MCF 10A (cell line): Measurements from ENCODE around the gene EHMT1. TPM values are rescaled to one million over a fixed set of nuclear protein-coding genes. Genes with fewer than 3 reads are reported as not detected.

ENCODE experiments used
- BruUV-seq: library from RNA; stranded (reverse); fragments of 400-500 nt; replicated peaks from 2 replicates; lab custom pipeline; 2021; lab: Mats Ljungman, UMichigan
- CTCF ChIA-PET: fragments of 300-600 bp; sonication (Branson Sonifier 250); formaldehyde crosslinking; extraction: SDS; loops from one replicate; lab custom pipeline; 2021; ENCODE audit warnings: antibody characterized with exemption, inconsistent platforms; lab: Yijun Ruan, JAX
- POLR2A ChIA-PET: fragments of 300-600, 350-650 bp; sonication (Branson Sonifier 250); formaldehyde crosslinking; extraction: SDS; loops from one replicate; lab custom pipeline; 2020; ENCODE audit warnings: antibody characterized with exemption, inconsistent platforms; lab: Yijun Ruan, JAX
- DNase-seq: peaks from one replicate; pipeline ENCODE4 v3.0.0-alpha.2; 2018; ENCODE audit not compliant: unreplicated experiment
- H3K27ac Mint-ChIP-seq: one replicate; pipeline ENCODE4 v1.8.0; 2022; ENCODE audit warnings: mild to moderate bottlenecking, low read depth, mixed read lengths; ENCODE audit not compliant: unreplicated experiment
- H3K27me3 Mint-ChIP-seq: one replicate; pipeline ENCODE4 v1.8.0; 2022; ENCODE audit warnings: mixed read lengths; ENCODE audit not compliant: insufficient read depth, unreplicated experiment
- H3K36me3 Mint-ChIP-seq: one replicate; pipeline ENCODE4 v1.8.0; 2022; ENCODE audit warnings: mild to moderate bottlenecking, moderate library complexity, mixed read lengths; ENCODE audit not compliant: insufficient read depth, unreplicated experiment
- H3K4me1 Mint-ChIP-seq: one replicate; pipeline ENCODE4 v1.8.0; 2022; ENCODE audit warnings: mixed read lengths; ENCODE audit not compliant: insufficient read depth, unreplicated experiment
- H3K4me3 Mint-ChIP-seq: one replicate; pipeline ENCODE4 v1.8.0; 2022; ENCODE audit warnings: mild to moderate bottlenecking, moderate library complexity, mixed read lengths; ENCODE audit not compliant: unreplicated experiment
- H3K9me3 Mint-ChIP-seq: one replicate; pipeline ENCODE4 v1.8.0; 2022; ENCODE audit warnings: mixed read lengths; ENCODE audit not compliant: unreplicated experiment
- intact Hi-C: fragments of 100-400 bp; cut with micrococcal nuclease; formaldehyde crosslinking; loops from 2 replicates; pipeline ENCODE4 v1.14.1; 2022
- total RNA-seq: library from RNA; stranded (reverse); gene quantifications from 2 replicates; pipeline ENCODE4 v1.2.3, GENCODE V29; 2022
- TF ChIP-seq, protein P1 (sequence below): fragments of 200-600 bp; IDR thresholded peaks from one replicate; pipeline ENCODE4 v1.8.0; 2022; ENCODE audit warnings: antibody characterized with exemption, mild to moderate bottlenecking; ENCODE audit not compliant: unreplicated experiment

EHMT1 gene
- total RNA-seq, 1 experiment from 2014 or later: 79.7 TPM

- POLR2A ChIA-PET: no interaction called here
- Mint-ChIP-seq H3K27ac (peak overlapping the region; percentile 66), H3K9me3 (no peaks in the 10 kb centered on the region), H3K4me3 (no peak overlapping the region), H3K27me3 (no peaks in the 10 kb centered on the region), H3K36me3 (peaks cover 45% of the 10 kb centered on the region), H3K4me1 (no peaks in the 10 kb centered on the region)
- no TSS peak for BruUV-seq
- no peak for DNase-seq
- CTCF ChIA-PET: no interaction called here
- intact Hi-C loops: no loop called here
- TF ChIP-seq, protein P1, sequence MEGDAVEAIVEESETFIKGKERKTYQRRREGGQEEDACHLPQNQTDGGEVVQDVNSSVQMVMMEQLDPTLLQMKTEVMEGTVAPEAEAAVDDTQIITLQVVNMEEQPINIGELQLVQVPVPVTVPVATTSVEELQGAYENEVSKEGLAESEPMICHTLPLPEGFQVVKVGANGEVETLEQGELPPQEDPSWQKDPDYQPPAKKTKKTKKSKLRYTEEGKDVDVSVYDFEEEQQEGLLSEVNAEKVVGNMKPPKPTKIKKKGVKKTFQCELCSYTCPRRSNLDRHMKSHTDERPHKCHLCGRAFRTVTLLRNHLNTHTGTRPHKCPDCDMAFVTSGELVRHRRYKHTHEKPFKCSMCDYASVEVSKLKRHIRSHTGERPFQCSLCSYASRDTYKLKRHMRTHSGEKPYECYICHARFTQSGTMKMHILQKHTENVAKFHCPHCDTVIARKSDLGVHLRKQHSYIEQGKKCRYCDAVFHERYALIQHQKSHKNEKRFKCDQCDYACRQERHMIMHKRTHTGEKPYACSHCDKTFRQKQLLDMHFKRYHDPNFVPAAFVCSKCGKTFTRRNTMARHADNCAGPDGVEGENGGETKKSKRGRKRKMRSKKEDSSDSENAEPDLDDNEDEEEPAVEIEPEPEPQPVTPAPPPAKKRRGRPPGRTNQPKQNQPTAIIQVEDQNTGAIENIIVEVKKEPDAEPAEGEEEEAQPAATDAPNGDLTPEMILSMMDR: no peak
Measured at GRCh38 chr9:137802521-137803243, 183.9 kb downstream of the EHMT1 start.

GRCh38 chr9:137804908-137805630 is 186.3 kb downstream of the EHMT1 start:
- no peaks in the 10 kb centered on the region for H3K4me1 Mint-ChIP-seq
- no peaks in the 10 kb centered on the region for H3K27me3 Mint-ChIP-seq
- intact Hi-C loops: no loop called here
- ChIA-PET CTCF (interaction anchor here (0.5 kb wide), 1 partner anchor 132 kb away, joined by 3 read pairs; no protein-coding TSS in a partner anchor), POLR2A (no interaction called here)
- DNase-seq: peak; percentile 13
- no peak overlapping the region for H3K27ac Mint-ChIP-seq
- no TSS peak for BruUV-seq
- TF ChIP-seq, protein P1: no peak
- no peaks in the 10 kb centered on the region for H3K9me3 Mint-ChIP-seq
- H3K4me3 Mint-ChIP-seq: no peak overlapping the region
- peaks cover 43% of the 10 kb centered on the region for H3K36me3 Mint-ChIP-seq

DNA sequence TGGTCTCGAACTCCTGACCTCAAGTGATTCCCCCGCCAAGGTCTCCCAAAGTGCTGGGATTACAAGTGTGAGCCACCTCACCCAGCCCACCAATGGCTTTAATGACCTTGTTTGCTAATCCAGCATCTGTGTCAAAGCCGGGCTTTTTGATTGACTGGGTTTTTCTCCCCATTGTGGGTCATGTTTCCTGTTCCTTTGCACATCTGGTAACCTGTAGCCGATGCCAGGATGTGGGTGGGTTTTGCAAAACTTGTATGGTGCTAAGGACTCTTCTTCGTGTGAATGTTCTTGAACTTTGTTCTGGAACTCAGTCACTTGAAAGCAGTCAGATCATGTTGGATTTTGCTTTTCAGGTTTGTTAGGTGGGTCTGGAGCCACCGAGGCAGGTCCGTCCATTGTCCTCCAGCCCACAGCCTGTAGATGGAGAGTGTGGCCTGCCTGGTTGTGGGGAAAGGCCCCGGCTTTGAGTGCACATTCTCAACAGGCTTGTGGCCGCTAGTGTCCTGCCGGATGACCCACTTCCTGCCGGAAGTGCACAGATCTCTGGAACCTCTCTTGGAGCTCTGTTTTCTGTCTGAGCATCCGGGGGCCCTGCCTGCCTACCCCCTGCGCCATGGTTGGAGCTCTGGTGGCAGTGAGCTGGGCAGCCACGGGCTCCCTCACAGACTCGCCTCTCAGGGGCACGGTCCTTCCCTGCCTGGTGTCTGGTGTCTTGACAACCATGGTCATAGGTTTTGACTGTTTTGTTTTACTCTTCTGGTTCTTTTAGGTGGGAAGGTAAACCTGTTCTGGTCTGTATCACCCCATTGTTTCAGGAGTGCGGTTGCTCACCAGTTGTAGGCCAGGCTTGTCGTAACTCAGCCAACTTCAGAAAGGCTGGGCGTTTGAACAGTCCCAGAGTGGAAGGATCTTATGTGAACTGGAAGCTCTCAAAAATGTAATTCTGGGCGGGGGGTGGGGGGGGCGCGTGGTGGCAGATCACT is 189.2 kb downstream of the EHMT1 start:
- no peaks in the 10 kb centered on the region for H3K4me1 Mint-ChIP-seq
- intact Hi-C loops: no loop called here
- no peak for DNase-seq
- H3K9me3 Mint-ChIP-seq: no peaks in the 10 kb centered on the region
- no peak overlapping the region for H3K4me3 Mint-ChIP-seq
- TF ChIP-seq, protein P1: no peak
- no TSS peak for BruUV-seq
- peaks cover 42% of the 10 kb centered on the region for H3K36me3 Mint-ChIP-seq
- ChIA-PET POLR2A (no interaction called here), CTCF (interaction anchor here (0.5 to 1.1 kb wide), 2 partner anchors 13 to 247 kb away, joined by 3 to 4 read pairs; no protein-coding TSS in a partner anchor)
- no peak overlapping the region for H3K27ac Mint-ChIP-seq
- no peaks in the 10 kb centered on the region for H3K27me3 Mint-ChIP-seq
